ENCODE measurements around the gene MACROD2.
A peak's percentile ranks its signal among the peaks of the same experiment; 100 is the strongest.
"Not testable (repeated sequence)": the region's sequence is repeated elsewhere in the genome, so short reads cannot be mapped to it uniquely, and the experiment has no call there.

The MACROD2 gene

GRCh38 chr20:14947946-14948345 lies 952.6 kb downstream of the MACROD2 start:
- no peak for DNase-seq (ENCODE audit: low read depth, low spot score)

- no peak for DNase-seq (ENCODE audit: low read depth, low spot score)
These were observed 953.1 kb downstream of the MACROD2 start for GRCh38 chr20:14948416-14948815.

GRCh38 chr20:14950633-14951032 lies 955.3 kb downstream of the MACROD2 start:
- no peak for DNase-seq (ENCODE audit: low read depth, low spot score)

GRCh38 chr20:14951105-14951504 lies 955.8 kb downstream of the MACROD2 start:
- DNase-seq (ENCODE audit: low read depth, low spot score): no peak

GRCh38 chr20:14951707-14952418 lies 956.5 kb downstream of the MACROD2 start:
- no peak for DNase-seq (ENCODE audit: low read depth, low spot score)

- DNase-seq (ENCODE audit: low read depth, low spot score): no peak
These were observed 958.4 kb downstream of the MACROD2 start for GRCh38 chr20:14953736-14954135.

GRCh38 chr20:14955399-14955798 lies 960.1 kb downstream of the MACROD2 start:
- no peak for DNase-seq (ENCODE audit: low read depth, low spot score)

GRCh38 chr20:14956026-14956425 lies 960.7 kb downstream of the MACROD2 start:
- DNase-seq (ENCODE audit: low read depth, low spot score): no peak

- DNase-seq (ENCODE audit: low read depth, low spot score): no peak
These were observed 961.2 kb downstream of the MACROD2 start for GRCh38 chr20:14956538-14956937.

- DNase-seq (ENCODE audit: low read depth, low spot score): no peak
These were observed 962.1 kb downstream of the MACROD2 start for GRCh38 chr20:14957402-14957801.

GRCh38 chr20:14958626-14959025 lies 963.3 kb downstream of the MACROD2 start:
- no peak for DNase-seq (ENCODE audit: low read depth, low spot score)

- DNase-seq (ENCODE audit: low read depth, low spot score): no peak
These were observed 964.5 kb downstream of the MACROD2 start for GRCh38 chr20:14959506-14960475.

- no peak for DNase-seq (ENCODE audit: low read depth, low spot score)
These were observed 965.5 kb downstream of the MACROD2 start for GRCh38 chr20:14960831-14961230.

GRCh38 chr20:14963262-14963663 lies 967.9 kb downstream of the MACROD2 start:
- DNase-seq (ENCODE audit: low read depth, low spot score): peak; percentile 7

- no peak for DNase-seq (ENCODE audit: low read depth, low spot score)
These were observed 970.9 kb downstream of the MACROD2 start for GRCh38 chr20:14966203-14966602.

GRCh38 chr20:14966808-14967207 lies 971.5 kb downstream of the MACROD2 start:
- DNase-seq (ENCODE audit: low read depth, low spot score): no peak

- no peak for DNase-seq (ENCODE audit: low read depth, low spot score)
These were observed 976.9 kb downstream of the MACROD2 start for GRCh38 chr20:14972256-14972655.

GRCh38 chr20:14972690-14973089 lies 977.4 kb downstream of the MACROD2 start:
- DNase-seq (ENCODE audit: low read depth, low spot score): no peak

GRCh38 chr20:14979453-14979986 lies 984.2 kb downstream of the MACROD2 start:
- DNase-seq (ENCODE audit: low read depth, low spot score): no peak

GRCh38 chr20:14981486-14981885 lies 986.2 kb downstream of the MACROD2 start:
- DNase-seq (ENCODE audit: low read depth, low spot score): not testable (repeated sequence)

GRCh38 chr20:14982324-14982723 lies 987.0 kb downstream of the MACROD2 start:
- DNase-seq (ENCODE audit: low read depth, low spot score): not testable (repeated sequence)

GRCh38 chr20:14984305-14984704 lies 989.0 kb downstream of the MACROD2 start:
- no peak for DNase-seq (ENCODE audit: low read depth, low spot score)
